Body of pancreas (tissue), 4 donors: ENCODE results near the gene CLEC4E. TPM values are rescaled to one million over a fixed set of nuclear protein-coding genes. Genes with fewer than 3 reads are reported as not detected.
"Not testable (repeated sequence)": the region's sequence is repeated elsewhere in the genome, so short reads cannot be mapped to it uniquely, and the experiment has no call there.

Experiments used
- ATAC-seq: fragments of 150-250 bp; one replicate; pipeline ENCODE4 v1.9.1; 2016
- DNase-seq, 4 donors: peaks; one replicate each; pipeline ENCODE4 v3.0.0-alpha.2; 2019
- H3K27ac ChIP-seq, 4 donors: fragments of 200-600 bp; sonication (generic); 1 replicate in 3 of 4; 2 replicates in 1 of 4; pipeline versions ENCODE4 v1.5.1 to v1.6.1; 2016 to 2019; ENCODE audit warnings: mild to moderate bottlenecking in 1 of 4, mixed read lengths in 1 of 4, moderate library complexity in 1 of 4
- H3K27me3 ChIP-seq, 2 donors: fragments of 200-600 bp; sonication (generic); one replicate each; pipeline ENCODE4 v1.6.0; 2016; ENCODE audit warnings: mild to moderate bottlenecking in 1 of 2
- H3K36me3 ChIP-seq, 2 donors: fragments of 200-600 bp; sonication (generic); replicated peaks in 1 of 2; 2 replicates each; pipeline ENCODE4 v1.5.1; 2016; ENCODE audit warnings: low read depth in 2 of 2; ENCODE audit not compliant: insufficient read depth in 1 of 2
- H3K4me1 ChIP-seq: fragments of 200-600 bp; sonication (generic); one replicate; pipeline ENCODE4 v1.6.0; 2016
- H3K4me3 ChIP-seq, 2 donors: fragments of 200-600 bp; sonication (generic); 1 replicate in 1 of 2; 2 replicates in 1 of 2; pipeline ENCODE4 v1.5.1; 2016 to 2019
- H3K9me3 ChIP-seq, 3 donors: fragments of 200-600 bp; sonication (generic); 1 replicate in 2 of 3; 2 replicates in 1 of 3; pipeline ENCODE4 v1.5.1; 2016
- POLR2A ChIP-seq, 3 donors: fragments of 450-650 bp; IDR thresholded peaks; one replicate each; pipeline ENCODE4 v1.6.1; 2016; ENCODE audit warnings: antibody characterized with exemption in 3 of 3, mild to moderate bottlenecking in 2 of 3
- WGBS, 2 donors: methylation state at CpG; one replicate each; pipeline ENCODE4 v1.1.5; 2017; 5-methylcytosine and 5-hydroxymethylcytosine counted together
- intact Hi-C: fragments of 100-400 bp; cut with DNase I; formaldehyde crosslinking; loops from one replicate; pipeline ENCODE4 v1.15.1; 2023
- total RNA-seq, 2 donors: library from RNA; depleted of rRNA; stranded (reverse); fragments of >200 nt; gene quantifications; one replicate each; pipeline ENCODE4 v1.1.0, GENCODE V29; 2016
- TF ChIP-seq, protein P1 (sequence below), 7 experiments: fragments of 450-650 bp in 4 of 7; fragments of 200-600 bp in 3 of 7; sonication (generic) in 3 of 7; IDR thresholded peaks; one replicate each; pipeline ENCODE4 v1.5.1; 2016 to 2019; ENCODE audit warnings: antibody characterized with exemption in 7 of 7

The CLEC4E gene
- total RNA-seq, 2 donors from 2014 or later: 0.33 to 2.6 TPM

DNA sequence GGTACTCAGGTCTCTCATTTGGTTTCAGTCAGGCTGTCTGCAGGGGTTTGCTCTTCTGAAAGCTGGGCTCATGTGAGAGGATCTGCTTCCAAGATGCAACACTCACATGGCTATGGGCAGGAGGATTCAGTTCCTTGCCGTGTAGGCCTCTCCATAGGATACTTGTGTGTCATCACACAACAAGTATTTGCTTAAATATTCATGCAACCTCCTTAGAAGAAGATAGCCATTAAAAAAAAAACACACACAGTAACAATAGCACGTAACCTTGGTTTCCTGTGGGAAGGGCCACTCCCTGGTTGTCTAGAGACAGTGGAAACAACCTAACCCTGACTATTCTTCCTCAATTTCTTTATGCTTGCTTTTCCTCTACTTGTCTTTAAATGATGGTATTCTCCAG, 31.8 kb upstream of the CLEC4E start:
- H3K36me3 ChIP-seq: no peaks in the 10 kb centered on the region
- WGBS, 2 donors: 51 to 62% methylated on average over 2 of the region's 2 CpGs
- no peak for TF ChIP-seq POLR2A (IDR thresholded peaks at IDR 0.05)
- TF ChIP-seq, protein P1, sequence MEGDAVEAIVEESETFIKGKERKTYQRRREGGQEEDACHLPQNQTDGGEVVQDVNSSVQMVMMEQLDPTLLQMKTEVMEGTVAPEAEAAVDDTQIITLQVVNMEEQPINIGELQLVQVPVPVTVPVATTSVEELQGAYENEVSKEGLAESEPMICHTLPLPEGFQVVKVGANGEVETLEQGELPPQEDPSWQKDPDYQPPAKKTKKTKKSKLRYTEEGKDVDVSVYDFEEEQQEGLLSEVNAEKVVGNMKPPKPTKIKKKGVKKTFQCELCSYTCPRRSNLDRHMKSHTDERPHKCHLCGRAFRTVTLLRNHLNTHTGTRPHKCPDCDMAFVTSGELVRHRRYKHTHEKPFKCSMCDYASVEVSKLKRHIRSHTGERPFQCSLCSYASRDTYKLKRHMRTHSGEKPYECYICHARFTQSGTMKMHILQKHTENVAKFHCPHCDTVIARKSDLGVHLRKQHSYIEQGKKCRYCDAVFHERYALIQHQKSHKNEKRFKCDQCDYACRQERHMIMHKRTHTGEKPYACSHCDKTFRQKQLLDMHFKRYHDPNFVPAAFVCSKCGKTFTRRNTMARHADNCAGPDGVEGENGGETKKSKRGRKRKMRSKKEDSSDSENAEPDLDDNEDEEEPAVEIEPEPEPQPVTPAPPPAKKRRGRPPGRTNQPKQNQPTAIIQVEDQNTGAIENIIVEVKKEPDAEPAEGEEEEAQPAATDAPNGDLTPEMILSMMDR (IDR thresholded peaks at IDR 0.05): no peak
- no peak overlapping the region for H3K27ac ChIP-seq
- DNase-seq: peak in 1 of 4 donors; percentile 2
- ATAC-seq: no peak
- H3K4me1 ChIP-seq: no peaks in the 10 kb centered on the region
- H3K27me3 ChIP-seq: no peaks in the 10 kb centered on the region
- intact Hi-C loops: no loop called here
- peaks cover 0 to 6% (median 0%) of the 10 kb centered on the region in 3 donors for H3K9me3 ChIP-seq
- H3K4me3 ChIP-seq: no peak overlapping the region

DNA sequence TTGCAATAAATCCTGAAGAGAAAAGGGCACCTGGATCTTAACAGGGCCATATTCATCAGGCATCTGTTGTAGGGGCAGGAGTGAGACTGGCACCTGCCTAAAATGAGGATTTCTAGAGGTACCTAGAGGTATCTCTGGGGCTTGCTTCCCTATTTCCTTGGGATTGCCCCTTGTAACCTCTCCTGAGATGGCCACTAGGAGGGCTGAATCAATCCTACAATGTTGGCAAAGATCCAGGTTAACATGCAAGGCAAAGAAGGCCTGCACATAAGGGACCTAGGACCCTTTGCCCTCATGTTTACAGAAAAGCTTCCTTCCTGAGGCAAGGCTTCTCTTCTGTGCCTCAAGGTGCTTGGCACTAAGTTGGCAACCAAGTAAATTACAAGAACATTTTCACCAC, 25.8 kb upstream of the CLEC4E start:
- H3K36me3 ChIP-seq: no peaks in the 10 kb centered on the region
- H3K4me1 ChIP-seq: no peaks in the 10 kb centered on the region
- H3K9me3 ChIP-seq: peaks cover 0 to 13% (median 0%) of the 10 kb centered on the region in 3 donors
- H3K27ac ChIP-seq: no peak overlapping the region
- H3K4me3 ChIP-seq: no peak overlapping the region
- DNase-seq (no peak), ATAC-seq (no peak)
- TF ChIP-seq, protein P1 (IDR thresholded peaks at IDR 0.05): no peak
- TF ChIP-seq POLR2A (IDR thresholded peaks at IDR 0.05): no peak
- intact Hi-C loops: no loop called here
- no peaks in the 10 kb centered on the region for H3K27me3 ChIP-seq

DNA sequence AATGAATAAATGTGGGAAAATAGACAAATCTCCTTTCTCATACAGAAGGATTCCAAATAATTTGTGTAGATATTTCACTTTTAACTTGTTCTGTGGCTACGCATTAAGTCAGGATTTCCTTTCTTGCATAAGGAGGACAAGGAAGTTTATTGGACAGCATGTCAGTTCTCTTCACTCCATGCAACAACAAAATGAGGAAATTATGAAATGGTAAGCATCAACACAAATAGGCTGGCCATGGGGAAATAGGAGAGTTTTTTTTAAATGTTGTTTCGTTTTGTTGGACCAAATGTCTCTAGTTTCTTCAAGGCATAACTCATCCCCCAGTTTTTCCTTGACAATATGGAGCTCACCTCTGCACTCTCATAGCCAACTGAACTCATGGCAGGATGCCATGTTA, 25.3 kb upstream of the CLEC4E start:
- H3K27ac ChIP-seq, H3K4me3 ChIP-seq, H3K27me3 ChIP-seq, ATAC-seq, DNase-seq, intact Hi-C loops, H3K36me3 ChIP-seq, H3K4me1 ChIP-seq: not testable (repeated sequence)
- peaks cover 0 to 13% (median 0%) of the 10 kb centered on the region in 3 donors for H3K9me3 ChIP-seq
- WGBS, 2 donors: 57 to 71% methylated on average over 2 of the region's 2 CpGs

DNA sequence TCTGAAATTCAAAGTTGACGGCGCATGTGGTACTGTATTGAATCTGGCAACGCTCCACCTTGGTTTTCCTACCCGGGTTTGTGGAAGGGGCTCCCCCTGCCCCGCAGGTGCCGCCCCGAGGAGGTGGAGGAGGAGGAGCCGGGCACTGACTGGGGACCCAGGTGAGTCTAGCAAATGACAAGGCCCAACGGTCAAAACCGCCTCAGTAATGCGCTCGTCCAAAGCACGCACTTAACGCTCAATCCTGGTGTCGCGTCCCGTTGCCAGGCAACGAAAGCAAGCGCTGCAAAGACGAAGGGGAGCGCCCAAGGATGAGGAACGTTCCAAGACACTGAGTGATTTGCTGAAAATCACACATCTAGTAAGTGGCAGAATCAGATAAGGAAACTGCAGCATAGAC, 24.0 kb upstream of the CLEC4E start:
- Histone ChIP-seq H3K9me3 (peaks cover 0 to 13% (median 0%) of the 10 kb centered on the region in 3 donors), H3K4me3 (no peak overlapping the region), H3K4me1 (no peaks in the 10 kb centered on the region), H3K27me3 (no peaks in the 10 kb centered on the region), H3K27ac (no peak overlapping the region), H3K36me3 (no peaks in the 10 kb centered on the region)
- WGBS, 2 donors: 49 to 54% methylated on average over 18 to 22 of the region's 22 CpGs
- intact Hi-C loops: no loop called here
- ATAC-seq (no peak), DNase-seq (no peak)
- TF ChIP-seq, protein P1 (IDR thresholded peaks at IDR 0.05): no peak

DNA sequence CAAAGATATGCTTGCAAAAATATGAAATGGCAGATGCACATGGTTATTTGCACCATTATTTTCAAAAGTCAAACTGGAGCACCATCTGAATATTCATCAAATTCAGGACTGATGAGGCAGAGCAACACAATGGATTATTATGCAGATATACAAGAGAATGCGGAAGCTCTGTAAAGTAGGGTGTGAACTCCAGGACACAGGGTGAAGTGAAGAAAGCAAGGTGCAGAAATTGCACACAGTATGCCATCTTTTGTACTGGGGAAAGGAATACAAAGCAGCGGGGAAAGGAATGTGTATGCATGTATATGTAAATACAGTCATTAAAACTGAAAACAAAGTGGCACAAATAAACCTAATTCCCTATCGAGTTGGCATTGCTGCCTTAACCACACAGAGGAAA, 22.7 kb upstream of the CLEC4E start:
- H3K27me3 ChIP-seq: no peaks in the 10 kb centered on the region
- no peak for TF ChIP-seq POLR2A (IDR thresholded peaks at IDR 0.05)
- TF ChIP-seq, protein P1 (IDR thresholded peaks at IDR 0.05): no peak
- intact Hi-C loops: no loop called here
- no peak overlapping the region for H3K4me3 ChIP-seq
- no peaks in the 10 kb centered on the region for H3K4me1 ChIP-seq
- no peaks in the 10 kb centered on the region for H3K36me3 ChIP-seq
- DNase-seq: no peak
- peaks cover 0 to 13% (median 0%) of the 10 kb centered on the region in 3 donors for H3K9me3 ChIP-seq
- 64 to 68% methylated on average over 3 of the region's 3 CpGs for WGBS, 2 donors
- no peak for ATAC-seq
- no peak overlapping the region for H3K27ac ChIP-seq
